HepG2 (cell line): ENCODE measurements around the gene NOTCH4. TPM values are rescaled to one million over a fixed set of nuclear protein-coding genes. Genes with fewer than 3 reads are reported as not detected.

Experiments
- HNRNPL ChIP-seq: fragments of 200-400 bp; formaldehyde crosslinking; IDR thresholded peaks from 2 replicates; pipeline ENCODE4 v1.6.1; 2017; ENCODE audit warnings: mild to moderate bottlenecking, low read depth, low read length
- IRX3 ChIP-seq: sonication (generic); formaldehyde crosslinking; IDR thresholded peaks from 2 replicates; pipeline ENCODE4 v1.8.1; 2023; ENCODE audit warnings: mild to moderate bottlenecking, low read depth, missing genetic modification reagents, borderline replicate concordance
- NR2F6 ChIP-seq, 2 experiments: IDR thresholded peaks; 2 replicates each; pipeline ENCODE4 v1.6.1; 2016; ENCODE audit warnings: antibody characterized with exemption in 1 of 2, mild to moderate bottlenecking in 1 of 2
- PAWR ChIP-seq: sonication (generic); formaldehyde crosslinking; IDR thresholded peaks from 2 replicates; pipeline ENCODE4 v1.4.0; 2020; ENCODE audit warnings: missing genetic modification reagents, mild to moderate bottlenecking, borderline replicate concordance
- PTBP1 ChIP-seq: fragments of 200-400 bp; formaldehyde crosslinking; IDR thresholded peaks from 2 replicates; pipeline ENCODE4 v1.6.1; 2018; ENCODE audit warnings: low read length, low read depth; ENCODE audit not compliant: poor library complexity, severe bottlenecking
- RFXANK ChIP-seq: IDR thresholded peaks from 2 replicates; pipeline ENCODE4 v1.6.1; 2016
- ZBTB20 ChIP-seq: sonication (generic); formaldehyde crosslinking; IDR thresholded peaks from 2 replicates; pipeline ENCODE4 v1.8.1; 2023; ENCODE audit warnings: missing genetic modification reagents, low read depth, mild to moderate bottlenecking, borderline replicate concordance
- ZFAT ChIP-seq: sonication (generic); formaldehyde crosslinking; conservative IDR thresholded peaks from 2 replicates; pipeline ENCODE4 v1.8.1; 2023; ENCODE audit warnings: missing genetic modification reagents, inconsistent platforms
- ZNF124 ChIP-seq: sonication (generic); formaldehyde crosslinking; IDR thresholded peaks from 2 replicates; pipeline ENCODE4 v1.4.0; 2020; ENCODE audit warnings: missing genetic modification reagents
- ZNF224 ChIP-seq: sonication (generic); formaldehyde crosslinking; IDR thresholded peaks from 2 replicates; pipeline ENCODE4 v1.5.0; 2020; ENCODE audit warnings: mild to moderate bottlenecking, missing genetic modification reagents
- ZNF441 ChIP-seq: sonication (generic); formaldehyde crosslinking; IDR thresholded peaks from 2 replicates; pipeline ENCODE4 v1.7.0; 2021; ENCODE audit warnings: missing genetic modification reagents, borderline replicate concordance
- ZNF510 ChIP-seq: sonication (generic); formaldehyde crosslinking; IDR thresholded peaks from 2 replicates; pipeline ENCODE4 v1.4.0; 2020; ENCODE audit warnings: low read depth, mild to moderate bottlenecking, missing genetic modification reagents
- ZNF563 ChIP-seq: sonication (generic); formaldehyde crosslinking; IDR thresholded peaks from 2 replicates; pipeline ENCODE4 v1.8.0; 2022; ENCODE audit warnings: mild to moderate bottlenecking, moderate library complexity, missing genetic modification reagents
- ZNF678 ChIP-seq: sonication (generic); formaldehyde crosslinking; IDR thresholded peaks from 2 replicates; pipeline ENCODE4 v1.4.0; 2020; ENCODE audit warnings: mild to moderate bottlenecking, missing genetic modification reagents
- ZNF749 ChIP-seq: sonication (generic); formaldehyde crosslinking; IDR thresholded peaks from 2 replicates; pipeline ENCODE4 v1.8.0; 2022; ENCODE audit warnings: mild to moderate bottlenecking, missing genetic modification reagents, moderate library complexity, borderline replicate concordance
- ZNF83 ChIP-seq: sonication (generic); formaldehyde crosslinking; IDR thresholded peaks from 2 replicates; pipeline ENCODE4 v1.4.0; 2020; ENCODE audit warnings: missing genetic modification reagents, mild to moderate bottlenecking, borderline replicate concordance
- ZSCAN22 ChIP-seq: sonication (generic); formaldehyde crosslinking; IDR thresholded peaks from 2 replicates; pipeline ENCODE4 v1.4.0; 2020; ENCODE audit warnings: mild to moderate bottlenecking, missing genetic modification reagents
- polyA plus RNA-seq, 8 experiments: library from polyadenylated mRNA; depleted of rRNA in 3 of 8; stranded (reverse) in 7 of 8; unstranded in 1 of 8; fragments of >200 nt; fragmentation: Illumina TruSeq in 4 of 8; extraction: Trizol in 4 of 8; gene quantifications; 2 replicates each; pipeline versions ENCODE4 v1.2.1 to v1.2.3, GENCODE V29; 2011 to 2016; ENCODE audit warnings: low read depth in 4 of 8, missing spikeins in 1 of 8, mixed read lengths in 1 of 8; ENCODE audit not compliant: insufficient read depth in 1 of 8
- total RNA-seq, 5 experiments: library from RNA; depleted of rRNA; stranded (reverse); fragments of >200 nt; fragmentation: Illumina TruSeq; extraction: Trizol; gene quantifications; 2 replicates each; pipeline ENCODE4 v1.2.3, GENCODE V29; 2016; ENCODE audit warnings: low read depth in 1 of 5
- TF ChIP-seq, protein P1 (sequence below): sonication (generic); formaldehyde crosslinking; IDR thresholded peaks from 2 replicates; pipeline ENCODE4 v1.4.0; 2020; ENCODE audit warnings: missing genetic modification reagents
- TF ChIP-seq, protein P2 (sequence below): sonication (generic); formaldehyde crosslinking; IDR thresholded peaks from 2 replicates; pipeline ENCODE4 v1.5.1; 2020; ENCODE audit warnings: missing genetic modification reagents, mild to moderate bottlenecking, borderline replicate concordance
- TF ChIP-seq, protein P3 (sequence below): sonication (generic); formaldehyde crosslinking; IDR thresholded peaks from 2 replicates; pipeline ENCODE4 v1.4.0; 2020; ENCODE audit warnings: low read depth, missing genetic modification reagents

The NOTCH4 gene
- total and polyA plus RNA-seq, 2 of the 13 experiments (the other 11 are each of a cell fraction or from before 2014, with no cell fraction given) = 0.51 to 0.83 TPM

DNA sequence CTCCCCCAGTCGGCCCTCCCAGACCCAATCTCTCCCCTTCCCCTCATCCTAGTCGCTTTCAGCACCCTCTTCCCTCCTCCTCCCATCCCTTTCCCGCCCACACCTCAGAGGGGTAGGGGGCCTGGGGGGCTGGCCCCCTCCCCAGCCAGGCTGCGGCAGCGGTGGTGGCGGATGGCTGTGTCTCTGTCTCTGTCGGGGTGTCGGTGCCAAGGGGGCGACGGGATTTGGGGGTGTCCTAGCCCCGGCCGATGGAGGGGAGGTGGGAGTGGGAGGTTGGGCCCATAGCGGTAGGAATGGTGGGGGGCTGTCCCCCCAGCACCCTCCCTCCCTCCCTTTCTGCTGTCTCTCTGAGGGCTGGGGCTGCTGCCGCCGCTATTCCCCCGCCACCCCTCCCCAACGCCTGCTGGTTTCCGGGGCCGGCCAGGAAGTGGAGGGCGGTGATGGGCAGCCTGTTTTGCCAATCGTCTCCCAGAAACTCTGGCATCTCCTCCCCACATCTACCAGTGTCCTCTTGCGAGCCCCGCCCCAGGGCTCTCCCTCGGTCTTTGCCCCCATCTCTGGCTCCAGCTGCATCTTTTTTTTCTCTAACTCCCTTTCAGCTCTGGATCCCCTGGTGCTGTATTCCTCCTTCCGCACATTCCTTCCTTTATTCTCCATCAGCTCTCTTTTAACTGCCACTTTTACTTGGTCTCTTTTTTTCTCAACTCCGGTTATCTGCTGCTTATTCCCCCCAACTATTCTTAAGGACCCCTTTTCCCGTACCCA is 48.0 kb downstream of the NOTCH4 start, which contains the start of gene AGPAT1 (continued):
- TF ChIP-seq ZBTB20 (peak; percentile 85; the same call in 1 of the 2 replicates), ZNF224 (CRISPR knock-in tag) (no peak), ZNF749 (CRISPR knock-in tag) (no peak), ZNF678 (peak; percentile 53; the same call in 1 of the 2 replicates), ZNF510 (CRISPR knock-in tag) (peak; percentile 77; the same call in 1 of the 2 replicates), NR2F6 (IDR thresholded peaks at IDR 0.05) (0 out of 2 replicates have a peak, but pooled peaks have one; percentile 6), NR2F6 (CRISPR knock-in tag; IDR thresholded peaks at IDR 0.05) (no peak), HNRNPL (0 out of 2 replicates have a peak, but pooled peaks have one; percentile 57), ZNF563 (CRISPR knock-in tag) (peak; percentile 68; the same call in 1 of the 2 replicates), ZSCAN22 (CRISPR knock-in tag) (no peak), ZFAT (no peak), PTBP1 (no peak), IRX3 (CRISPR knock-in tag) (no peak), RFXANK (CRISPR knock-in tag) (no peak), ZNF441 (no peak; the same call in 1 of the 2 replicates), ZNF124 (CRISPR knock-in tag) (0 out of 2 replicates have a peak, but pooled peaks have one; percentile 8), PAWR (CRISPR knock-in tag) (no peak), ZNF83 (CRISPR knock-in tag) (peak; percentile 82; the same call in 1 of the 2 replicates)
- TF ChIP-seq, protein P1, sequence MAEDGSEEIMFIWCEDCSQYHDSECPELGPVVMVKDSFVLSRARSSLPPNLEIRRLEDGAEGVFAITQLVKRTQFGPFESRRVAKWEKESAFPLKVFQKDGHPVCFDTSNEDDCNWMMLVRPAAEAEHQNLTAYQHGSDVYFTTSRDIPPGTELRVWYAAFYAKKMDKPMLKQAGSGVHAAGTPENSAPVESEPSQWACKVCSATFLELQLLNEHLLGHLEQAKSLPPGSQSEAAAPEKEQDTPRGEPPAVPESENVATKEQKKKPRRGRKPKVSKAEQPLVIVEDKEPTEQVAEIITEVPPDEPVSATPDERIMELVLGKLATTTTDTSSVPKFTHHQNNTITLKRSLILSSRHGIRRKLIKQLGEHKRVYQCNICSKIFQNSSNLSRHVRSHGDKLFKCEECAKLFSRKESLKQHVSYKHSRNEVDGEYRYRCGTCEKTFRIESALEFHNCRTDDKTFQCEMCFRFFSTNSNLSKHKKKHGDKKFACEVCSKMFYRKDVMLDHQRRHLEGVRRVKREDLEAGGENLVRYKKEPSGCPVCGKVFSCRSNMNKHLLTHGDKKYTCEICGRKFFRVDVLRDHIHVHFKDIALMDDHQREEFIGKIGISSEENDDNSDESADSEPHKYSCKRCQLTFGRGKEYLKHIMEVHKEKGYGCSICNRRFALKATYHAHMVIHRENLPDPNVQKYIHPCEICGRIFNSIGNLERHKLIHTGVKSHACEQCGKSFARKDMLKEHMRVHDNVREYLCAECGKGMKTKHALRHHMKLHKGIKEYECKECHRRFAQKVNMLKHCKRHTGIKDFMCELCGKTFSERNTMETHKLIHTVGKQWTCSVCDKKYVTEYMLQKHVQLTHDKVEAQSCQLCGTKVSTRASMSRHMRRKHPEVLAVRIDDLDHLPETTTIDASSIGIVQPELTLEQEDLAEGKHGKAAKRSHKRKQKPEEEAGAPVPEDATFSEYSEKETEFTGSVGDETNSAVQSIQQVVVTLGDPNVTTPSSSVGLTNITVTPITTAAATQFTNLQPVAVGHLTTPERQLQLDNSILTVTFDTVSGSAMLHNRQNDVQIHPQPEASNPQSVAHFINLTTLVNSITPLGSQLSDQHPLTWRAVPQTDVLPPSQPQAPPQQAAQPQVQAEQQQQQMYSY (CRISPR knock-in tag) = no peak
- TF ChIP-seq, protein P2, sequence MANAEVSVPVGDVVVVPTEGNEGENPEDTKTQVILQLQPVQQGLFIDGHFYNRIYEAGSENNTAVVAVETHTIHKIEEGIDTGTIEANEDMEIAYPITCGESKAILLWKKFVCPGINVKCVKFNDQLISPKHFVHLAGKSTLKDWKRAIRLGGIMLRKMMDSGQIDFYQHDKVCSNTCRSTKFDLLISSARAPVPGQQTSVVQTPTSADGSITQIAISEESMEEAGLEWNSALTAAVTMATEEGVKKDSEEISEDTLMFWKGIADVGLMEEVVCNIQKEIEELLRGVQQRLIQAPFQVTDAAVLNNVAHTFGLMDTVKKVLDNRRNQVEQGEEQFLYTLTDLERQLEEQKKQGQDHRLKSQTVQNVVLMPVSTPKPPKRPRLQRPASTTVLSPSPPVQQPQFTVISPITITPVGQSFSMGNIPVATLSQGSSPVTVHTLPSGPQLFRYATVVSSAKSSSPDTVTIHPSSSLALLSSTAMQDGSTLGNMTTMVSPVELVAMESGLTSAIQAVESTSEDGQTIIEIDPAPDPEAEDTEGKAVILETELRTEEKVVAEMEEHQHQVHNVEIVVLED = no peak
- TF ChIP-seq, protein P3, sequence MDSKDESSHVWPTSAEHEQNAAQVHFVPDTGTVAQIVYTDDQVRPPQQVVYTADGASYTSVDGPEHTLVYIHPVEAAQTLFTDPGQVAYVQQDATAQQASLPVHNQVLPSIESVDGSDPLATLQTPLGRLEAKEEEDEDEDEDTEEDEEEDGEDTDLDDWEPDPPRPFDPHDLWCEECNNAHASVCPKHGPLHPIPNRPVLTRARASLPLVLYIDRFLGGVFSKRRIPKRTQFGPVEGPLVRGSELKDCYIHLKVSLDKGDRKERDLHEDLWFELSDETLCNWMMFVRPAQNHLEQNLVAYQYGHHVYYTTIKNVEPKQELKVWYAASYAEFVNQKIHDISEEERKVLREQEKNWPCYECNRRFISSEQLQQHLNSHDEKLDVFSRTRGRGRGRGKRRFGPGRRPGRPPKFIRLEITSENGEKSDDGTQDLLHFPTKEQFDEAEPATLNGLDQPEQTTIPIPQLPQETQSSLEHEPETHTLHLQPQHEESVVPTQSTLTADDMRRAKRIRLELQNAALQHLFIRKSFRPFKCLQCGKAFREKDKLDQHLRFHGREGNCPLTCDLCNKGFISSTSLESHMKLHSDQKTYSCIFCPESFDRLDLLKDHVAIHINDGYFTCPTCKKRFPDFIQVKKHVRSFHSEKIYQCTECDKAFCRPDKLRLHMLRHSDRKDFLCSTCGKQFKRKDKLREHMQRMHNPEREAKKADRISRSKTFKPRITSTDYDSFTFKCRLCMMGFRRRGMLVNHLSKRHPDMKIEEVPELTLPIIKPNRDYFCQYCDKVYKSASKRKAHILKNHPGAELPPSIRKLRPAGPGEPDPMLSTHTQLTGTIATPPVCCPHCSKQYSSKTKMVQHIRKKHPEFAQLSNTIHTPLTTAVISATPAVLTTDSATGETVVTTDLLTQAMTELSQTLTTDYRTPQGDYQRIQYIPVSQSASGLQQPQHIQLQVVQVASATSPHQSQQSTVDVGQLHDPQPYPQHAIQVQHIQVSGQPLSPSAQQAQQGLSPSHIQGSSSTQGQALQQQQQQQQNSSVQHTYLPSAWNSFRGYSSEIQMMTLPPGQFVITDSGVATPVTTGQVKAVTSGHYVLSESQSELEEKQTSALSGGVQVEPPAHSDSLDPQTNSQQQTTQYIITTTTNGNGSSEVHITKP (CRISPR knock-in tag) = peak; percentile 41; the same call in 1 of the 2 replicates
